Cardiac septum (tissue), 1 donor: ENCODE measurements around the gene LHX5. TPM values are rescaled to one million over a fixed set of nuclear protein-coding genes. Genes with fewer than 3 reads are reported as not detected.

ENCODE experiments used
- DNase-seq: peaks from one replicate; pipeline ENCODE4 v3.0.0-alpha.2; 2020; ENCODE audit warnings: low spot score
- intact Hi-C: fragments of 100-400 bp; cut with DNase I; formaldehyde crosslinking; loops from one replicate; pipeline ENCODE4 v1.14.0; 2022
- total RNA-seq: library from RNA; stranded (reverse); fragmentation: NEBNext Ultra II Directional; extraction: Animal tissue kit (Norgen Biotek cat#: 25700); gene quantifications from one replicate; pipeline ENCODE4 v1.2.1, GENCODE V29; 2021
- donor health status: DM: no; HTN: no; CAD: no.

Gene LHX5
- total RNA-seq, 1 donor from 2014 or later = not detected

GRCh38 chr12:113467502-113468364 lies 3.9 kb downstream of the LHX5 start:
- intact Hi-C loops = no loop called here
- no peak for DNase-seq

GRCh38 chr12:113467142-113467501 lies 4.5 kb downstream of the LHX5 start:
- intact Hi-C loops = no loop called here
- DNase-seq = no peak

GRCh38 chr12:113466454-113467141 lies 5.1 kb downstream of the LHX5 start:
- intact Hi-C loops = no loop called here
- DNase-seq = no peak

GRCh38 chr12:113465808-113466453 lies 5.7 kb downstream of the LHX5 start:
- no peak for DNase-seq
- intact Hi-C loops = no loop called here

GRCh38 chr12:113464852-113465719 lies 6.6 kb downstream of the LHX5 start:
- DNase-seq = no peak
- intact Hi-C loops = no loop called here

- DNase-seq = no peak
- intact Hi-C loops = no loop called here
Observed at GRCh38 chr12:113464452-113464775, 7.3 kb downstream of the LHX5 start.

- intact Hi-C loops = loop anchor here (2.0 kb wide), 1 partner anchor 449 kb away; no protein-coding TSS in a partner anchor
Observed at GRCh38 chr12:113463746-113464451, 7.8 kb downstream of the LHX5 start.

GRCh38 chr12:113462998-113463745 lies 8.5 kb downstream of the LHX5 start:
- intact Hi-C loops = loop anchor here (2.0 kb wide), 1 partner anchor 450 kb away; no protein-coding TSS in a partner anchor
- DNase-seq = no peak

More at GRCh38 chr12:113463746-113464451, 7.8 kb downstream of the LHX5 start:
- no peak for DNase-seq

GRCh38 chr12:113462117-113462774 lies 9.4 kb downstream of the LHX5 start:
- DNase-seq = peak; percentile 88
- intact Hi-C loops = loop anchor here (2.0 kb wide), 1 partner anchor 451 kb away; no protein-coding TSS in a partner anchor

- intact Hi-C loops = loop anchor here (2.0 kb wide), 1 partner anchor 451 kb away; no protein-coding TSS in a partner anchor
- no peak for DNase-seq
Observed at GRCh38 chr12:113461666-113462065, 10.0 kb downstream of the LHX5 start.

- no peak for DNase-seq
- intact Hi-C loops = no loop called here
Observed at GRCh38 chr12:113459981-113460380, 11.7 kb downstream of the LHX5 start.

GRCh38 chr12:113457710-113458109 lies 14.0 kb downstream of the LHX5 start:
- intact Hi-C loops = no loop called here

GRCh38 chr12:113457185-113457584 lies 14.5 kb downstream of the LHX5 start:
- DNase-seq = no peak
- intact Hi-C loops = no loop called here

More at GRCh38 chr12:113457710-113458109, 14.0 kb downstream of the LHX5 start:
- DNase-seq = no peak

GRCh38 chr12:113456761-113457160 lies 14.9 kb downstream of the LHX5 start:
- intact Hi-C loops = no loop called here
- no peak for DNase-seq

- intact Hi-C loops = no loop called here
- DNase-seq = no peak
Observed at GRCh38 chr12:113456199-113456598, 15.5 kb downstream of the LHX5 start.

GRCh38 chr12:113453330-113453729 lies 18.3 kb downstream of the LHX5 start:
- intact Hi-C loops = no loop called here
- DNase-seq = no peak

GRCh38 chr12:113452458-113452857 lies 19.2 kb downstream of the LHX5 start:
- intact Hi-C loops = no loop called here
- DNase-seq = no peak

- DNase-seq = no peak
- intact Hi-C loops = no loop called here
Observed at GRCh38 chr12:113449839-113450238, 21.8 kb downstream of the LHX5 start.
